Lower leg skin (tissue), 3 donors: ENCODE data around the gene USP17L15.
"Not testable (repeated sequence)": the region's sequence is repeated elsewhere in the genome, so short reads cannot be mapped to it uniquely, and the experiment has no call there.

Experiments used
- CTCF ChIP-seq, 3 donors: fragments of 450-650 bp; IDR thresholded peaks; one replicate each; pipeline ENCODE4 v1.5.1; 2016; ENCODE audit warnings: antibody characterized with exemption in 3 of 3, mild to moderate bottlenecking in 3 of 3, moderate library complexity in 2 of 3
- POLR2A ChIP-seq, 2 donors: fragments of 450-650 bp; IDR thresholded peaks; one replicate each; pipeline ENCODE4 v1.6.1; 2016 to 2017; ENCODE audit warnings: antibody characterized with exemption in 2 of 2, mild to moderate bottlenecking in 1 of 2, moderate library complexity in 1 of 2

DNA sequence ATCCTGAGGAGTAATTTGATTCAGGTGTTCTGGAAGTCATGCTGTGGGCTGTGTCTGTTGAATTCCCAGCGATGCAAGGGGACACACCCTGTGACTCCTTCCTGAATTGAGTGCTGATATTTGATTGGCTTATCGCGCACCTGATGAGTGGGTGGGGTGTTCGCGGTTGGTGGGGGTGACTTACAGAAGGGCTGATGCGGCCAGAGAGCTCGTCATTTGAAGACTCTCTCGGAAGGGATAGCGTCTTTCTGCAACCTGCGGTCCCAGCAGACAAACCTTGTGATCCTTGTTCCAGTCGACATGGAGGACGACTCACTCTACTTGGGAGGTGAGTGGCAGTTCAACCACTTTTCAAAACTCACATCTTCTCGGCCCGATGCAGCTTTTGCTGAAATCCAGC lies 9.4 kb downstream of the USP17L15 start, which contains the start of gene USP17L17:
- not testable (repeated sequence) for TF ChIP-seq POLR2A, CTCF (IDR thresholded peaks at IDR 0.05)
